ENCODE measurements around the gene ATXN7L1.

ATXN7L1 gene

GRCh38 chr7:105693576-105693975, 182.8 kb downstream of the ATXN7L1 start:
- DNase-seq: no peak

- peak; percentile 92 for DNase-seq
Measured at GRCh38 chr7:105691680-105692564, 184.5 kb downstream of the ATXN7L1 start.

- DNase-seq: peak; percentile 50
Measured at GRCh38 chr7:105691082-105691679, 185.2 kb downstream of the ATXN7L1 start.

GRCh38 chr7:105690325-105690945, 186.0 kb downstream of the ATXN7L1 start:
- DNase-seq: no peak

GRCh38 chr7:105689067-105689819, 187.2 kb downstream of the ATXN7L1 start:
- no peak for DNase-seq

GRCh38 chr7:105688617-105689016, 187.8 kb downstream of the ATXN7L1 start:
- no peak for DNase-seq

- DNase-seq: no peak
Measured at GRCh38 chr7:105685161-105685560, 191.2 kb downstream of the ATXN7L1 start.

- DNase-seq: no peak
Measured at GRCh38 chr7:105682341-105683060, 193.9 kb downstream of the ATXN7L1 start.

- DNase-seq: no peak
Measured at GRCh38 chr7:105680505-105681187, 195.8 kb downstream of the ATXN7L1 start.

GRCh38 chr7:105678811-105679495, 197.4 kb downstream of the ATXN7L1 start:
- no peak for DNase-seq

GRCh38 chr7:105677817-105678573, 198.4 kb downstream of the ATXN7L1 start:
- DNase-seq: peak; percentile 23

GRCh38 chr7:105677410-105677730, 199.0 kb downstream of the ATXN7L1 start:
- DNase-seq: no peak

GRCh38 chr7:105675934-105676371, 200.4 kb downstream of the ATXN7L1 start:
- DNase-seq: no peak

- no peak for DNase-seq
Measured at GRCh38 chr7:105674200-105674920, 202.0 kb downstream of the ATXN7L1 start.

GRCh38 chr7:105673367-105674084, 202.9 kb downstream of the ATXN7L1 start:
- peak; percentile 84 for DNase-seq

- DNase-seq: no peak
Measured at GRCh38 chr7:105672801-105673200, 203.6 kb downstream of the ATXN7L1 start.

- DNase-seq: no peak
Measured at GRCh38 chr7:105666324-105666723, 210.1 kb downstream of the ATXN7L1 start.

GRCh38 chr7:105665684-105666083, 210.7 kb downstream of the ATXN7L1 start:
- no peak for DNase-seq
